HepG2 (cell line): ENCODE results near the gene IQCN. TPM values are rescaled to one million over a fixed set of nuclear protein-coding genes. Genes with fewer than 3 reads are reported as not detected.

ENCODE experiments used
- DMAP1 ChIP-seq: IDR thresholded peaks from 2 replicates; pipeline ENCODE4 v1.6.1; 2016
- FOXK2 ChIP-seq: fragments of 450-650 bp; IDR thresholded peaks from 2 replicates; pipeline ENCODE4 v1.6.1; 2016
- HMG20B ChIP-seq: conservative IDR thresholded peaks from 2 replicates; pipeline ENCODE4 v1.6.1; 2016; ENCODE audit warnings: missing genetic modification reagents, missing compliant biosample characterization
- HNF4A ChIP-seq: sonication (generic); formaldehyde crosslinking; IDR thresholded peaks from 2 replicates; pipeline ENCODE4 v1.4.0; 2020; ENCODE audit warnings: missing genetic modification reagents
- HNF4G ChIP-seq, 2 experiments: sonication (generic) in 1 of 2; formaldehyde crosslinking in 1 of 2; IDR thresholded peaks; 2 replicates each; pipeline versions ENCODE4 v1.4.0 to v1.6.1; 2011 to 2020; ENCODE audit warnings: borderline replicate concordance in 2 of 2, low read depth in 2 of 2, mild to moderate bottlenecking in 2 of 2, low read length in 1 of 2, missing genetic modification reagents in 1 of 2, moderate library complexity in 1 of 2
- KDM1A ChIP-seq: IDR thresholded peaks from 2 replicates; pipeline ENCODE4 v1.6.1; 2016; ENCODE audit warnings: missing compliant biosample characterization
- NFATC3 ChIP-seq: sonication (generic); formaldehyde crosslinking; IDR thresholded peaks from 2 replicates; pipeline ENCODE4 v1.5.1; 2020; ENCODE audit warnings: mild to moderate bottlenecking, missing genetic modification reagents
- NFE2L2 ChIP-seq: fragments of 150-350 bp; IDR thresholded peaks from 2 replicates; pipeline ENCODE4 v1.6.1; 2014; ENCODE audit warnings: low read length
- PCBP2 ChIP-seq: fragments of 200-400 bp; formaldehyde crosslinking; optimal IDR thresholded peaks from 2 replicates; pipeline ENCODE3; 2018; ENCODE audit warnings: low read length, low read depth; ENCODE audit not compliant: poor library complexity, severe bottlenecking
- PHF5A ChIP-seq: IDR thresholded peaks from one replicate; pipeline ENCODE4 v1.6.1; 2018; ENCODE audit warnings: low read depth, missing genetic modification reagents; ENCODE audit not compliant: unreplicated experiment
- RARA ChIP-seq: IDR thresholded peaks from 2 replicates; pipeline ENCODE4 v1.6.1; 2016; ENCODE audit warnings: missing genetic modification reagents, missing compliant biosample characterization
- SALL1 ChIP-seq: sonication (generic); formaldehyde crosslinking; IDR thresholded peaks from 2 replicates; pipeline ENCODE4 v1.8.0; 2022; ENCODE audit warnings: mild to moderate bottlenecking, missing genetic modification reagents
- SYNCRIP ChIP-seq: fragments of 200-400 bp; formaldehyde crosslinking; IDR thresholded peaks from 2 replicates; pipeline ENCODE4 v1.6.1; 2018; ENCODE audit warnings: mild to moderate bottlenecking, low read depth, low read length; ENCODE audit not compliant: insufficient read depth
- TARDBP ChIP-seq: sonication (generic); formaldehyde crosslinking; IDR thresholded peaks from 2 replicates; pipeline ENCODE4 v1.8.0; 2022; ENCODE audit warnings: mild to moderate bottlenecking, missing genetic modification reagents
- TOE1 ChIP-seq: sonication (generic); formaldehyde crosslinking; IDR thresholded peaks from 2 replicates; pipeline ENCODE4 v1.4.0; 2020; ENCODE audit warnings: mild to moderate bottlenecking, missing genetic modification reagents
- YEATS2 ChIP-seq: sonication (generic); formaldehyde crosslinking; IDR thresholded peaks from 2 replicates; pipeline ENCODE4 v1.4.0; 2020; ENCODE audit warnings: missing genetic modification reagents, borderline replicate concordance
- ZBTB20 ChIP-seq: sonication (generic); formaldehyde crosslinking; IDR thresholded peaks from 2 replicates; pipeline ENCODE4 v1.8.1; 2023; ENCODE audit warnings: missing genetic modification reagents, low read depth, mild to moderate bottlenecking, borderline replicate concordance
- ZKSCAN1 ChIP-seq: fragments of 150-350 bp; IDR thresholded peaks from 2 replicates; pipeline ENCODE4 v1.6.1; 2014; ENCODE audit warnings: low read length
- ZNF143 ChIP-seq: sonication (generic); formaldehyde crosslinking; IDR thresholded peaks from 2 replicates; pipeline ENCODE4 v1.4.0; 2020; ENCODE audit warnings: missing genetic modification reagents
- ZNF205 ChIP-seq: IDR thresholded peaks from 2 replicates; pipeline ENCODE4 v1.6.1; 2018; ENCODE audit warnings: missing biosample characterization, missing genetic modification reagents
- ZNF230 ChIP-seq: sonication (generic); formaldehyde crosslinking; IDR thresholded peaks from 2 replicates; pipeline ENCODE4 v1.4.0; 2020; ENCODE audit warnings: mild to moderate bottlenecking, missing genetic modification reagents
- ZNF331 ChIP-seq: sonication (generic); formaldehyde crosslinking; IDR thresholded peaks from 2 replicates; pipeline ENCODE4 v1.4.0; 2020; ENCODE audit warnings: missing genetic modification reagents
- ZNF678 ChIP-seq: sonication (generic); formaldehyde crosslinking; IDR thresholded peaks from 2 replicates; pipeline ENCODE4 v1.4.0; 2020; ENCODE audit warnings: mild to moderate bottlenecking, missing genetic modification reagents
- ZNF773 ChIP-seq: sonication (generic); formaldehyde crosslinking; IDR thresholded peaks from 2 replicates; pipeline ENCODE4 v1.4.0; 2020; ENCODE audit warnings: missing genetic modification reagents, borderline replicate concordance
- polyA plus RNA-seq, 8 experiments: library from polyadenylated mRNA; depleted of rRNA in 3 of 8; stranded (reverse) in 7 of 8; unstranded in 1 of 8; fragments of >200 nt; fragmentation: Illumina TruSeq in 4 of 8; extraction: Trizol in 4 of 8; gene quantifications; 2 replicates each; pipeline versions ENCODE4 v1.2.1 to v1.2.3, GENCODE V29; 2011 to 2016; ENCODE audit warnings: low read depth in 4 of 8, missing spikeins in 1 of 8, mixed read lengths in 1 of 8; ENCODE audit not compliant: insufficient read depth in 1 of 8
- total RNA-seq, 5 experiments: library from RNA; depleted of rRNA; stranded (reverse); fragments of >200 nt; fragmentation: Illumina TruSeq; extraction: Trizol; gene quantifications; 2 replicates each; pipeline ENCODE4 v1.2.3, GENCODE V29; 2016; ENCODE audit warnings: low read depth in 1 of 5
- TF ChIP-seq, protein P1 (sequence below): sonication (generic); formaldehyde crosslinking; IDR thresholded peaks from 2 replicates; pipeline ENCODE4 v1.4.0; 2020; ENCODE audit warnings: missing genetic modification reagents
- TF ChIP-seq, protein P2 (sequence below): sonication (generic); formaldehyde crosslinking; IDR thresholded peaks from 2 replicates; pipeline ENCODE4 v1.4.0; 2020; ENCODE audit warnings: missing genetic modification reagents, borderline replicate concordance
- TF ChIP-seq, protein P3 (sequence below): sonication (generic); formaldehyde crosslinking; conservative IDR thresholded peaks from 2 replicates; pipeline ENCODE4 v1.8.0; 2022; ENCODE audit warnings: low read depth, missing genetic modification reagents

Gene IQCN
- total and polyA plus RNA-seq, 2 of the 13 experiments (the other 11 are each of a cell fraction or from before 2014, with no cell fraction given) = 0.04 to 0.18 TPM

DNA sequence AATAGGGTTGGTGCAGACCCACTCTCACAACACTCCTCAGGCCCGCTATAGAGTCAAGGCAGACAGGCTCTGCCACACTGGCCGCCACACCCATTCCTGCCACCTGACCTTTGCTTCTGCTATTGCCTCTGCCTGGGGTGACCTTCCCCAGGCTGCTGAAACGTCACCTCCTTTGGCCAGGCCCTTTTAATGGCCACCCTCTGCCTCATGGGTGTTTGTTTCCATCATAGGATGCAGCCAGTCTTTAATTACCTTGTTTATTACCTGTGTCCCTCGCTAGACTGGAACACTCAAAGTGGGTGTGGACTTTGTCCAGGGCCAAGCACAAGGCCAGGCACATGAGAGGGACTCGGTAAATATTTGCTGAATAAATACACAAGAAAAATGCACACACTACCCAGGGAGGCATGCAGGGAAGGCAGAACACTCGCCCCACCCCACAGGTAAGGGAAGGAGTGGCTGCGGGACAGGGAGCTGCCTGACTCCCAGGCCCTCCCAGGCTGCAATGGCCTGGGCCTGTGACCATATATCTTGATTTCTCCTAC is 45.4 kb upstream of the IQCN start (continued):
- TF ChIP-seq ZNF230 (CRISPR knock-in tag) (no peak), DMAP1 (CRISPR knock-in tag) (peak; percentile 48; the same call in 1 of the 2 replicates), PHF5A (no peak), YEATS2 (peak; percentile 50; the same call in 1 of the 2 replicates), ZNF773 (CRISPR knock-in tag) (no peak), PCBP2 (no peak), NFATC3 (no peak), ZNF143 (no peak; the same call in 1 of the 2 replicates), SALL1 (CRISPR knock-in tag) (peak; percentile 95), RARA (peak; percentile 91), HNF4G (IDR thresholded peaks at IDR 0.05; ENCODE audit: borderline replicate concordance, low read depth, low read length) (peak; percentile 40; the same call in 1 of the 2 replicates), HNF4G (CRISPR knock-in tag; IDR thresholded peaks at IDR 0.05; ENCODE audit: borderline replicate concordance, low read depth) (peak; percentile 95), ZNF205 (no peak), ZBTB20 (CRISPR knock-in tag) (peak; percentile 46; the same call in 1 of the 2 replicates), TARDBP (CRISPR knock-in tag) (peak; percentile 94), FOXK2 (peak; percentile 47; the same call in 1 of the 2 replicates), ZKSCAN1 (no peak; the same call in 1 of the 2 replicates), TOE1 (CRISPR knock-in tag) (0 out of 2 replicates have a peak, but pooled peaks have one; percentile 35), SYNCRIP (no peak), HMG20B (CRISPR knock-in tag) (no peak), HNF4A (CRISPR knock-in tag) (peak; percentile 94), ZNF331 (peak; percentile 84), KDM1A (peak; percentile 86), ZNF678 (CRISPR knock-in tag) (no peak), NFE2L2 (no peak)
- TF ChIP-seq, protein P1, sequence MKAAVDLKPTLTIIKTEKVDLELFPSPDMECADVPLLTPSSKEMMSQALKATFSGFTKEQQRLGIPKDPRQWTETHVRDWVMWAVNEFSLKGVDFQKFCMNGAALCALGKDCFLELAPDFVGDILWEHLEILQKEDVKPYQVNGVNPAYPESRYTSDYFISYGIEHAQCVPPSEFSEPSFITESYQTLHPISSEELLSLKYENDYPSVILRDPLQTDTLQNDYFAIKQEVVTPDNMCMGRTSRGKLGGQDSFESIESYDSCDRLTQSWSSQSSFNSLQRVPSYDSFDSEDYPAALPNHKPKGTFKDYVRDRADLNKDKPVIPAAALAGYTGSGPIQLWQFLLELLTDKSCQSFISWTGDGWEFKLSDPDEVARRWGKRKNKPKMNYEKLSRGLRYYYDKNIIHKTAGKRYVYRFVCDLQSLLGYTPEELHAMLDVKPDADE (CRISPR knock-in tag) = no peak
- TF ChIP-seq, protein P2, sequence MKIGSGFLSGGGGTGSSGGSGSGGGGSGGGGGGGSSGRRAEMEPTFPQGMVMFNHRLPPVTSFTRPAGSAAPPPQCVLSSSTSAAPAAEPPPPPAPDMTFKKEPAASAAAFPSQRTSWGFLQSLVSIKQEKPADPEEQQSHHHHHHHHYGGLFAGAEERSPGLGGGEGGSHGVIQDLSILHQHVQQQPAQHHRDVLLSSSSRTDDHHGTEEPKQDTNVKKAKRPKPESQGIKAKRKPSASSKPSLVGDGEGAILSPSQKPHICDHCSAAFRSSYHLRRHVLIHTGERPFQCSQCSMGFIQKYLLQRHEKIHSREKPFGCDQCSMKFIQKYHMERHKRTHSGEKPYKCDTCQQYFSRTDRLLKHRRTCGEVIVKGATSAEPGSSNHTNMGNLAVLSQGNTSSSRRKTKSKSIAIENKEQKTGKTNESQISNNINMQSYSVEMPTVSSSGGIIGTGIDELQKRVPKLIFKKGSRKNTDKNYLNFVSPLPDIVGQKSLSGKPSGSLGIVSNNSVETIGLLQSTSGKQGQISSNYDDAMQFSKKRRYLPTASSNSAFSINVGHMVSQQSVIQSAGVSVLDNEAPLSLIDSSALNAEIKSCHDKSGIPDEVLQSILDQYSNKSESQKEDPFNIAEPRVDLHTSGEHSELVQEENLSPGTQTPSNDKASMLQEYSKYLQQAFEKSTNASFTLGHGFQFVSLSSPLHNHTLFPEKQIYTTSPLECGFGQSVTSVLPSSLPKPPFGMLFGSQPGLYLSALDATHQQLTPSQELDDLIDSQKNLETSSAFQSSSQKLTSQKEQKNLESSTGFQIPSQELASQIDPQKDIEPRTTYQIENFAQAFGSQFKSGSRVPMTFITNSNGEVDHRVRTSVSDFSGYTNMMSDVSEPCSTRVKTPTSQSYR = peak; percentile 52; the same call in 1 of the 2 replicates
- TF ChIP-seq, protein P3, sequence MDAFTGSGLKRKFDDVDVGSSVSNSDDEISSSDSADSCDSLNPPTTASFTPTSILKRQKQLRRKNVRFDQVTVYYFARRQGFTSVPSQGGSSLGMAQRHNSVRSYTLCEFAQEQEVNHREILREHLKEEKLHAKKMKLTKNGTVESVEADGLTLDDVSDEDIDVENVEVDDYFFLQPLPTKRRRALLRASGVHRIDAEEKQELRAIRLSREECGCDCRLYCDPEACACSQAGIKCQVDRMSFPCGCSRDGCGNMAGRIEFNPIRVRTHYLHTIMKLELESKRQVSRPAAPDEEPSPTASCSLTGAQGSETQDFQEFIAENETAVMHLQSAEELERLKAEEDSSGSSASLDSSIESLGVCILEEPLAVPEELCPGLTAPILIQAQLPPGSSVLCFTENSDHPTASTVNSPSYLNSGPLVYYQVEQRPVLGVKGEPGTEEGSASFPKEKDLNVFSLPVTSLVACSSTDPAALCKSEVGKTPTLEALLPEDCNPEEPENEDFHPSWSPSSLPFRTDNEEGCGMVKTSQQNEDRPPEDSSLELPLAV (CRISPR knock-in tag) = no peak
